Gastrocnemius medialis (tissue), 4 donors: ENCODE results near the gene DISP3. TPM values are rescaled to one million over a fixed set of nuclear protein-coding genes. Genes with fewer than 3 reads are reported as not detected.

Experiments
- ATAC-seq, 2 donors: fragments of 150-250 bp; one replicate each; pipeline ENCODE4 v1.9.1; 2016
- DNase-seq, 2 donors: peaks; one replicate each; pipeline ENCODE4 v3.0.0-alpha.2; 2019
- H3K27ac ChIP-seq, 4 donors: fragments of 200-600 bp; sonication (generic); 1 replicate in 1 of 4; 2 replicates in 3 of 4; pipeline ENCODE4 v1.5.1; 2016 to 2018; ENCODE audit warnings: mild to moderate bottlenecking in 2 of 4, moderate library complexity in 1 of 4
- H3K27me3 ChIP-seq, 3 donors: fragments of 200-600 bp; sonication (generic) in 2 of 3; 1 replicate in 1 of 3; 2 replicates in 2 of 3; pipeline versions ENCODE4 v1.5.1 to v1.6.0; 2016 to 2019; ENCODE audit warnings: mild to moderate bottlenecking in 1 of 3, moderate library complexity in 1 of 3
- H3K36me3 ChIP-seq, 2 donors: fragments of 200-600 bp; sonication (generic) in 1 of 2; one replicate each; pipeline ENCODE4 v1.5.1; 2017 to 2018
- H3K4me1 ChIP-seq, 2 donors: fragments of 200-600 bp; sonication (generic) in 1 of 2; one replicate each; pipeline ENCODE4 v1.5.1; 2016 to 2017; ENCODE audit warnings: mild to moderate bottlenecking in 2 of 2
- H3K4me3 ChIP-seq, 4 donors: fragments of 200-600 bp; sonication (generic) in 3 of 4; 1 replicate in 1 of 4; 2 replicates in 3 of 4; pipeline ENCODE4 v1.5.1; 2016 to 2019; ENCODE audit warnings: mild to moderate bottlenecking in 2 of 4
- H3K9me3 ChIP-seq, 3 donors: fragments of 200-600 bp; sonication (generic) in 2 of 3; 1 replicate in 1 of 3; 2 replicates in 2 of 3; pipeline ENCODE4 v1.5.1; 2016 to 2019
- CTCF ChIP-seq, 5 experiments: fragments of 450-650 bp in 3 of 5; fragments of 200-600 bp in 2 of 5; sonication (generic) in 2 of 5; IDR thresholded peaks in 4 of 5; conservative IDR thresholded peaks in 1 of 5; 1 replicate in 4 of 5; 2 replicates in 1 of 5; pipeline ENCODE4 v1.5.1; 2016 to 2019; ENCODE audit warnings: antibody characterized with exemption in 5 of 5, mild to moderate bottlenecking in 3 of 5, moderate library complexity in 3 of 5
- POLR2A ChIP-seq, 2 donors: fragments of 450-650 bp; IDR thresholded peaks; one replicate each; pipeline ENCODE4 v1.6.1; 2017; ENCODE audit warnings: antibody characterized with exemption in 2 of 2, mild to moderate bottlenecking in 2 of 2, moderate library complexity in 2 of 2
- in situ Hi-C, 4 donors: fragments of 200-750 bp; cut with MboI; loops; one replicate each; pipeline versions ENCODE4 v1.15.0 to v1.8.0; 2017; ENCODE audit warnings: low sequenced_read_pairs in 4 of 4
- intact Hi-C: fragments of 100-400 bp; cut with DNase I; formaldehyde crosslinking; loops from one replicate; pipeline ENCODE4 v1.15.1; 2023; ENCODE audit warnings: low total_unique reads
- total RNA-seq, 4 donors: library from RNA; depleted of rRNA; stranded (reverse); fragments of >200 nt; gene quantifications; one replicate each; pipeline versions ENCODE4 v1.1.0 to v1.2.3, GENCODE V29; 2016

Gene DISP3
- total RNA-seq, 4 donors from 2014 or later = not detected

GRCh38 chr1:11541956-11542355 is 63.0 kb downstream of the DISP3 start:
- intact Hi-C loops (no loop called here), in situ Hi-C loops (no loop called here)
- peaks cover 6 to 18% (median 9%) of the 10 kb centered on the region in 3 donors for H3K27me3 ChIP-seq
- no peaks in the 10 kb centered on the region for H3K9me3 ChIP-seq
- no peak overlapping the region for H3K4me3 ChIP-seq
- no peaks in the 10 kb centered on the region for H3K4me1 ChIP-seq
- no peak for ATAC-seq
- H3K36me3 ChIP-seq = no peaks in the 10 kb centered on the region
- no peak for DNase-seq
- TF ChIP-seq POLR2A (IDR thresholded peaks at IDR 0.05) (no peak), CTCF (IDR thresholded peaks at IDR 0.05 in 4 of 5, conservative IDR thresholded peaks at IDR 0.05 in 1 of 5) (no peak)
- no peak overlapping the region for H3K27ac ChIP-seq

GRCh38 chr1:11543392-11543791 is 64.4 kb downstream of the DISP3 start:
- no peak for DNase-seq
- intact Hi-C loops (no loop called here), in situ Hi-C loops (no loop called here)
- no peak for ATAC-seq
- H3K27me3 ChIP-seq = peaks cover 6 to 14% (median 11%) of the 10 kb centered on the region in 3 donors
- H3K27ac ChIP-seq = no peak overlapping the region
- H3K4me1 ChIP-seq = no peaks in the 10 kb centered on the region
- H3K36me3 ChIP-seq = no peaks in the 10 kb centered on the region
- TF ChIP-seq CTCF (IDR thresholded peaks at IDR 0.05 in 4 of 5, conservative IDR thresholded peaks at IDR 0.05 in 1 of 5) (no peak), POLR2A (IDR thresholded peaks at IDR 0.05) (no peak)
- no peaks in the 10 kb centered on the region for H3K9me3 ChIP-seq
- no peak overlapping the region for H3K4me3 ChIP-seq

- Histone ChIP-seq H3K36me3 (no peaks in the 10 kb centered on the region), H3K27me3 (peaks cover 6 to 12% (median 11%) of the 10 kb centered on the region in 3 donors), H3K9me3 (no peaks in the 10 kb centered on the region), H3K4me1 (no peaks in the 10 kb centered on the region), H3K27ac (no peak overlapping the region), H3K4me3 (no peak overlapping the region)
- DNase-seq = no peak
- intact Hi-C loops = no loop called here
- in situ Hi-C loops = no loop called here
- no peak for ATAC-seq
- TF ChIP-seq CTCF (IDR thresholded peaks at IDR 0.05 in 4 of 5, conservative IDR thresholded peaks at IDR 0.05 in 1 of 5) = no peak
- no peak for TF ChIP-seq POLR2A (IDR thresholded peaks at IDR 0.05)
Observed at GRCh38 chr1:11543796-11544195, 64.8 kb downstream of the DISP3 start.

GRCh38 chr1:11546456-11546855 is 67.5 kb downstream of the DISP3 start:
- Histone ChIP-seq H3K4me1 (no peaks in the 10 kb centered on the region), H3K27me3 (peaks cover 0 to 12% (median 8%) of the 10 kb centered on the region in 3 donors), H3K9me3 (no peaks in the 10 kb centered on the region), H3K4me3 (no peak overlapping the region), H3K36me3 (no peaks in the 10 kb centered on the region), H3K27ac (no peak overlapping the region)
- DNase-seq (no peak), ATAC-seq (no peak)
- TF ChIP-seq CTCF (IDR thresholded peaks at IDR 0.05 in 4 of 5, conservative IDR thresholded peaks at IDR 0.05 in 1 of 5) = no peak
- intact Hi-C loops = no loop called here
- in situ Hi-C loops = no loop called here

- Histone ChIP-seq H3K4me1 (no peaks in the 10 kb centered on the region), H3K9me3 (no peaks in the 10 kb centered on the region), H3K4me3 (no peak overlapping the region), H3K27me3 (peaks cover 7 to 17% (median 14%) of the 10 kb centered on the region in 3 donors), H3K36me3 (no peaks in the 10 kb centered on the region), H3K27ac (no peak overlapping the region)
- intact Hi-C loops = no loop called here
- TF ChIP-seq CTCF (IDR thresholded peaks at IDR 0.05 in 4 of 5, conservative IDR thresholded peaks at IDR 0.05 in 1 of 5) (no peak), POLR2A (IDR thresholded peaks at IDR 0.05) (no peak)
- DNase-seq (no peak), ATAC-seq (no peak)
- in situ Hi-C loops = no loop called here
Observed at GRCh38 chr1:11550664-11551283, 71.8 kb downstream of the DISP3 start.
